SW 1271 (cell line): Measurements from ENCODE around the gene TTC39B.
A peak's percentile ranks its signal among the peaks of the same experiment; 100 is the strongest.
"Not testable (repeated sequence)": the region's sequence is repeated elsewhere in the genome, so short reads cannot be mapped to it uniquely, and the experiment has no call there.

Experiments
- DNase-seq, 2 experiments: peaks; one replicate each; lab custom pipeline; 2025; lab: John Stamatoyannopoulos, UW

Gene TTC39B

DNA sequence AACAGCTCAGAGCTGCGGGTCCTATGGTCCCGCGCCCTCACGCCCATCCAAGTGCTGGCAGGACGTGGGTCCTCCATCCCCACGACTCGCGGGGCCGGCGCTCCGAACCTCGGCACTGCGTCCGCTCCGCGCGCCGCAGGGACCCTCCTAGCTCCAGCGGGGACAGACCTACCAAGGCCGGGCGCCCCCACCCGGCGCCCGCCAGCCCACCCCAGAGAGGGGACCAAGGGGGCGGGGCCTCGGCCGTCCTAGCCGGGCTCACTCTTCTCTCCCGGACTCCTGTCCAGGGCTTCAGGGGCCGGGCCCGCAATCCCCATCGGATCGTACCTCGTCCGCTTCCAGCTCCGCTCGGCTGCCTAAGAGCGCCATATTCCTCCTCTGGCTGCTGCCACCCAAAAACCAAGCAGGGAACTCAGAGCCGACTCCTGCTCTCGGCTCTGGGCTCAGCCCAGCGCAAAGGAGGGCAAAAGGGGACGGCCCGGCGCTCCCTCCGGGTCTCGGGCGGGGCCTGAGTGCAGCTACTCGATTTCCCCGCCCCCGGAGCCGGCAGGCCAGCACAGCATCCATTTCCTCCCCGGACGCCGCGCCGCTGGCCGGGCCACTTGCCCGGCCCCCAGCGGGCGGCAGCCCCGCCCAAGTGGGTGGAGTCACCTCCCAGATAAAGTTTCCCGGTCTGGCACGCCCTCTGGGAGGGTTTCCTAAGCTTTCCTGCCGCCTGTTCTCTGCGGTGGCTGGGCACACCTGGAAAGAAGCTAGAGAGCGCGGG, at the start of gene TTC39B:
TTC39B (minus strand) TSS at position 460 of the 766 bp plus-strand sequence; CDS start at position 369, 91 bp downstream.
- DNase-seq: peak; percentile 38 to 58

DNA sequence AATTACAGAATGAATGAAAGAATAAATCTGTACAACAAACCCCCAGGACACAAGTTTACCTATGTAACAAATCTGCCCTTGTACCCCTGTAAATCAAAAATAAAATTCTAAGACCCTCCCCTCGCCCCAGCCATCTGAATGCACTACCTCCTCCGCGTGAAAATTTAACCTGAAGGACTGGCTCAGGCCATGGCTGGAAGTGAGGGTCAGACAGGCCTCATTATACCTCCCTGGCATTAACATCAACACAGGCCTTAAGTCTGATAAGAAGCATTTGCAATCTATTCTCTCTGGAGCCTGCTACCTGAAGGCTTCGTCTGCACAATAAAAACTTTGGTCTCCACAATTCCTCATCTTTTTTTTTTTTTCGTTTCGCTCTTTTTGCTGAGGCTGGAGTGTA, 48.7 kb upstream of the TTC39B start:
- DNase-seq: no peak

DNA sequence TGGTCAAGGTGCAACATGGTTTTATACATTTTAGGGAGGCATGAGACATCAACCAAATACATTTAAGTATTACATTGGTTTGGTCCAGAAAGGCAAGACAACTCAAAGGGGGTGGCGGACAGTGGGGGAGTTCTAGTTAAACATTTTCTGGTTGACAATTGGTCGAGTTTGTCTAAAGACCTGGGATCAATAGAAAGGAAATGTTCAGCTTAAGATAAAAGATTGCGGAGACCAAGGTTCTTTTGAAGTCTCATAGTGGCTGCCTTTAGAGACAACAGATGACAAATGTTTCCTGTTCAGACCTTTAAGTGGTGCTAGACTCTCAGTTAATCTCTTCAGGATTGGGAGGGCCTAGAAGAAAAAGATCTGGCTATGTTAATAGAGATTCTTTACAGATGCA, 47.7 kb upstream of the TTC39B start:
- no peak for DNase-seq

DNA sequence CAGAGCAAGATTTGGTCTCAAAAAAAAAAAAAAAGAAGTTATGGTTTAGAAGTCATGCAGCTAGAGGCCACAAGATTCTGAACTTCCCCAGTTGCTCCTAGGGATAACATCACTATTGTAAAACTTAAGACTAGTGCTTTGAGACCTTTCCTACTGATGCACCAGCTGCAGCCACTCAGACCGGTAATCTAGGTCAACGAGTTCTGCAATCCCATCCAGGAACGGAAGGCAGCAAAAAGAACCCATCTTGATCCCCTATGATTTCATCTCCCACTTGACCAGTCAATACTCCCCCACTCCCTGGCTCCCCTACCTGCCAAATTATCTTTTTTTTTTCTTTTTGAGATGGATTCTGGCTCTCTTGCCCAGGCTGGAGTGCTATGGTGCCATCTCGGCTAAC, 46.9 kb upstream of the TTC39B start:
- no peak for DNase-seq

DNA sequence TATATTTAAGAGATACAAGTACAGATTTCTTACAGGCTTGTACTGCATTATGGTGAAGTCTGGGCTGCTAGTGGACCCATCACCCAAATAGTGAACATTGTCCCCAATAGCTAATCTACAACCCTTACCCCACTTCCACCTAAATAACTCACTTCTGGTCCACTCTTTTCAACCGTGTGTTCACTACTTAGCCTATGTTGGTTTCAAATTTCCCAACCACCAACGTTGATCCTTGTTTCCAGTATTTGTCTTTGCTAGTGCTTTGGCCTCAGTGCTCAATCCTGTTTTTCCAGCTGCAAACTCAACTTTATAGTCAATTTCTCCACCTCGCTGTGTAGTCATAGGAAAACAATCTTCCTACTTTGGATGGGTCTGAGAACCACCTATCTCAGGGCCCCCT, 45.3 kb upstream of the TTC39B start:
- DNase-seq: no peak

DNA sequence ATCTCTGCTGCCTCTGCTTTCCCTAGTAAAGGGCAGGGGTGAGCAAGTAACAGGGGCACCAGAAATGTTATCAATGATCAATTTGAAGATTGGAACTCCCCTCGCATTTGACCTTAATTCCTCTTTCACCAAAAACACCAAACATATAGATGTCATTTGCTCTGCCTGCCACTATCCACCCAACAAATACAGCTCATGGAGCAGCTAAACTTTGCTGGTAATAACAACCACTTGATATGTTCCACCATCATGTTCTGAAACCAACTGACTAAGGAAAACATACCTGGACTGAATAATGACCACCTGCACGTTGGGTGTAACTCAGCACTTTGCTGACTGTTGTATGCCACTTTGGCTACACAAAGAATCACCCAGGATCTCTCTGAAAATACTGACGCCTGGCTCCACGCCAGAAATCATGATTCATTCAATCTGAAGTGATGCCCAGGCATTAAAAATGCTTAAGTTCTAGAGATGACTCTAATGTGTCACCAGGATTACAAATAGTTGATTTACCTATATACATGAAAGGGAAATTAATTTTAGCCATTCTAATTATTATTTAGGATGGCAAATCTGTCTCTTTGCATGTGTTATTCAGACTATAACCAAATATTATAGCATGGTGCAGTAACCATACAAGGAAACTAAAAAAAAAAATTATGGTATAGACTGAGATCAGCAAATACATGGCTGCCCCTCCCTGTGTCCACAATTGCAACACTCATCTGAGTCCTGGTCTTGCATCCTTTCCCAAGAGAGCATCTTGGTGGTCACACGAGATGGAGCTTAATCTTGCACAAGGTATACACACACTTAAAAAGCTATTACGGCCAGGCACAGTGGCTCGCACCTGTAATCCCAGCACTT, 43.1 kb upstream of the TTC39B start:
- DNase-seq: no peak

DNA sequence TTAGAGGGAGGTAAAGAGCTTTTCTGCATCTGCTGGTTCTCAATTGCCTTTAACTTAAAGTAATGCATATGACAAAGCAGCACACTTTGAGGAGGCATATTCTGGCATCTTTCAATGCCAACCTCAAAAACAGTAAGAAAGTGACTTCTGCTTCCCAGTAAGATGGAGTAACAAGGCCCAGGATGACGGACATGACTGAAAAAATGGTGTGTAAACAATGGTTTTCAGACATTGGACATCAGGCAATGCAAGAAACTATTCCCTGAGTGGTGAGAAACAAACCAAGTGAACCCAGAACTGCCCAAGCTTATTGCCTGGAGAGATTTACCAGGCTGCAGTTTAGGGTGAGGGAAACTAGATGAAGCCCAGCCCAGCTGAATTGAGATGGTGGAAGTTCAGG, 39.8 kb upstream of the TTC39B start:
- no peak for DNase-seq

DNA sequence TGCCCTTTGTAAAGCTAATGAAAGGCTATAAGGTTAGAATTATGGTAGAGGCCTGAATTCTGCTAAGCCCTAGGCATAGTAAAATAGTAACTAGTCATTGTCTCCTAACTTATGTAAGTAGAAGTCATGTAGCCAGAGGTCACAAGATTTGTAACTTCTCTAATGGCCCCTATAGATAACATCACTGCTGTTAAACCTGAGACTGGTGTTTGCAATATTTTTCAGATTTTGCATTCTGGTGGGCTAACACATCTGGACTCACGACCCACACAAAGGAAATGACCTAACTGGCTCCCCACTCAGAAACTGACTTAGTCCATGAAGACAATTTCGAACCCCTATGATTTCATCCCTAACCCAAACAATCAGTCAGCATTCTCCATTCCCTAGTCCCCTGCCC, 37.2 kb upstream of the TTC39B start:
- no peak for DNase-seq

DNA sequence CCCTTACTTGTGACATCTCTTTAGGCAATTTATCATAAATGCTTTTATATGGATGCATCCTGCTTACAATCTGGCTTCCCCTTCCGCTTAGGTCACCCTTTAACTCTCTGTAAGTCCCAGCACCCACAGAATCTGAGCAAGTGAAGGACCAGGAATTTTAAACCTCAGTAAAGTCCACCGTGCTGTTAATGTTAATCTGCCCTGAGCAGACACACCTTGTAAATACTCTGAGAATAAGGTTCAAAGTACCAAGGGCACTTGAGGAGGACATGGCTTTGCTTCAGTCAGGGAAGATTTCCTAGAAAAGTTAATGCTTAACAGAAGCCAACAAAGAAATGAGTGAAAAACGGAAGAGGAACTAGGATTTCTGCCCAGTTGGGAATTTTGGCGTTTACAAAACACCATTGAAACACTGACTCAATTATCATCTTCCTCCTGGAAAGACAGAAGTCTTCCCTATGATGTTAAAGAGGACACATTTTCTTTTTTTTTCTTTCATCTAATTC, 26.4 kb upstream of the TTC39B start:
- DNase-seq: no peak

DNA sequence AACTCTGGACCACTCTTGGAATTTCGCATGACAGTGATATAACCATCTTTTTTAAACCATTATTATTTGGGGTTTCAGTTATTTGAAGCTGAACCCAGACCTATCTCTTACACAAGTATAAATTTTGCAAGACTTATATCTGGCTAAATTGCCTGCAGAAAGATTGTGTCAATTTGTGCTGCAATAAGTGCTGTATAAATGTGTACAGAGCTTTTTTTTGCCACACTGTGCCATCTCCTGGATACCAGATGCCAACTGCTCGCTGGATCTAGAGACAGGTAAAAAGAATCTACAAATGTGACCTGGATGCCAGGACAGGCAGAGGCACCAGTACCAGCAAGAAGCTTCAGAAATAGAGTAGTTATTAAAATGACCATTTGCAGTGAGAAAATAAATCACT, 25.9 kb upstream of the TTC39B start:
- no peak for DNase-seq

DNA sequence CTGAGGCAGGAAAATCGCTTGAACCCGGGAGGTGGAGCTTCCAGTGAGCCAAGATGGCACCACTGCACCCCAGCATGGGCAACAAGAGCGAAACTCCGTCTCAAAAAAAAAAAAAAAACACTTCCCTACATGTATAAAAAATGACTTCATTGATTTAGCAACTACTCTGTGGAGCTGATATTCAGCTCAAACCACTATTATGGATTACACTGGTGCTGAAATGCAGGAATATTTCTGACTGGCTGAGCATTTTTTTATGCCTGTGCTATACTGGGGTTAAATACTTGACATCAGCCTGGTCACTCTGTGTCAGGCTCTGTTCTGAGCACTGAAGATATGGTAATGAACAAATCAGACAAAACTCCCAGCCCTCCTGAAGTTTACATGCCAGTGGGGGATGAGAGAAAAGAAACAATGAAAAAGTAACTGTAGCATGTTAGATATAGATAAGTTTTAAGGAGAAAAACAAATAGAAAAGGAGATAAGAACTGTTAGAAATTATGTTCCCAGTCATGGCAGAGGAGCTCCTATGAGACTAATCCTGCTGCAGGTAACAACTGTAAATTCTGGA, 22.6 kb upstream of the TTC39B start:
- DNase-seq: no peak

DNA sequence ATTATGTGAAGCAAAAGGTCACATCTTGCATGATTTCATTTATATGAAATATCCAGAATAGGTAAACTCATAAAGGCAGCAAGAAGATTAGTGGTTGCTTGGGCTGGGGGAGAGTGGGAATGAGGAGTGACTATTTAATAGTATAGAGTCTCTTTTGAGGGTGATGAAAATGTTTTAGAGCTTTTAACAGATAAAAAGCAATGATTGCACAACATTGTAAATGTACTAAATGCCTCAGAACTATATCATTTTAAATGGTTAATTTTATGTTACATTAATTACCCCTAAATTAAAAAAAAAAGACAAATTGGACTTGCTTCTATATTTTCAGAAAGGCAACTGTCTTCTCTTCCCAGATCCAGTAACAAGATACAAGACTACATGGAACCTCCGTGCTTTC, 21.9 kb upstream of the TTC39B start:
- no peak for DNase-seq

DNA sequence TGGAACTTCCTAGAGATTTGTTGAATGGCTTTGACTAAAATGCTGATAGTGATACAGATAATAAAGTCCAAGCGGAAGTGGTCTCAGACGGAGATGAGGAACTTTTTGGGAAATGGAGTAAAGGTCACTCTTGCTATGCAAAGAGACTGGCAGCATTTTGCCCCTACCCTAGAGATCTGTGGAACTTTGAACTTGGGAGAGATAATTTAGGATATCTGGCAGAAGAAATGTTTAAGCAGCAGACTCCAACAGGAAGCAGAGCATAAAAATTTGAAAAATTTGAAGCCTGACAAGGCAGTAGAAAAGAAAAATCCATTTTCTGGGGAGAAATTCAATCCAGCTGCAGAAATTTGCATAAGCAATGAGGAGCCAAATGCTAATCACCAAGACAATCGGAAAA, 15.7 kb upstream of the TTC39B start:
- DNase-seq: not testable (repeated sequence)

DNA sequence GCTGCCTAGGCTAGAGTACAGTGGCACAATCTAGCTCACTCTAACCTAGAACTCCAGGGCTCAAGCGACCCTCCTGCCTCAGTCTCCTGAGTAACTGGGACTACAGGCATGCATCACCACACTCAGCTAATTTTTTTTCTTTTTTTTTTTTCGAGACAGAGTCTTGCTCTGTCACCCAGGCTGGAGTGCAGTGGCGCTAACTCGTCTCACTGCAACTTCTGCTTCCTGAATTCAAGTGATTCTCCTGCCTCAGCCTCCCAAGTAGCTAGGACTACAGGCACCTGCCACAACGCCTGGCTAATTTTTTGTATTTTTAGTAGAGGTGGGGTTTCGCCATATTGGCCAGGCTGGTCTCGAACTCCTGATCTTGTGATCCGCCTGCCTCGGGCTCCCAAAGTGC, 12.6 kb upstream of the TTC39B start:
- not testable (repeated sequence) for DNase-seq

DNA sequence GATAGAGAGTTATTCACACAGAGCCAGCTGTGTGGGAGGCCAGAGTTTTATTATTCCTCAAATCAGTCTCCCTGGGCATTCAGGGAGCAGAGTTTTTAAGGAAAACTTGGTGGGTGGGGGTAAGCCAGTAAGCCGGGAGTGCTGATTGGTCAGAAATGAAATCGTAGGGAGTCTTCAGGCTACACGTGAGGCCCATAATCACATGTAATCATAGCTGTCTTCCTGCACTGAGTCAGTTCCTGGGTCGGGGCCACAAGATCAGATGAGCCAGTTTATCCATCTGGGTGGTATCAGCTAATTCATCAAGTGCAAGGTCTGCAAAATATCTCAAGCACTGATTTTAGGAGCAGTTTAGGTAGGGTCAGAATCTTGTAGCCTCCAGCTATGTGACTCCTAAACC, 10.8 kb upstream of the TTC39B start:
- DNase-seq: no peak

DNA sequence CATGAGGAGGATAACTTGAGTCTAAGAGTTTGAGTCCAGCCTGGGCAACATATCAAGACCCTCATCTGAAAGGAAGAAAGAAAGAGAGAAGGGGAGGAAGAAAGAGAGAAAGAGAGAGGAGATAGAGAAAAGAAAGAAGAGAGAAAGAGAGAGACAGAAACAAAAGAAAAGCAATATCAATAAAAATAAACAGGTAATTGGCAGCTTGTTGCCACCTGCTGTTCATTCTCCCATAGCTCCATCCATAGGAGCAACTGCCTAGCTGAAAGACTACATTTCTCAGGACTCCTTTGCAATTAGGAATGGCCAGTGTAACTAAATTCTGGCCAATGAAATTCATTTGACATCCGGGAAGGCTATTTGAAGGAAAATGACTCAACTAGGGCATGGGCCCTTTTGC, 4.6 kb upstream of the TTC39B start:
- DNase-seq: no peak

DNA sequence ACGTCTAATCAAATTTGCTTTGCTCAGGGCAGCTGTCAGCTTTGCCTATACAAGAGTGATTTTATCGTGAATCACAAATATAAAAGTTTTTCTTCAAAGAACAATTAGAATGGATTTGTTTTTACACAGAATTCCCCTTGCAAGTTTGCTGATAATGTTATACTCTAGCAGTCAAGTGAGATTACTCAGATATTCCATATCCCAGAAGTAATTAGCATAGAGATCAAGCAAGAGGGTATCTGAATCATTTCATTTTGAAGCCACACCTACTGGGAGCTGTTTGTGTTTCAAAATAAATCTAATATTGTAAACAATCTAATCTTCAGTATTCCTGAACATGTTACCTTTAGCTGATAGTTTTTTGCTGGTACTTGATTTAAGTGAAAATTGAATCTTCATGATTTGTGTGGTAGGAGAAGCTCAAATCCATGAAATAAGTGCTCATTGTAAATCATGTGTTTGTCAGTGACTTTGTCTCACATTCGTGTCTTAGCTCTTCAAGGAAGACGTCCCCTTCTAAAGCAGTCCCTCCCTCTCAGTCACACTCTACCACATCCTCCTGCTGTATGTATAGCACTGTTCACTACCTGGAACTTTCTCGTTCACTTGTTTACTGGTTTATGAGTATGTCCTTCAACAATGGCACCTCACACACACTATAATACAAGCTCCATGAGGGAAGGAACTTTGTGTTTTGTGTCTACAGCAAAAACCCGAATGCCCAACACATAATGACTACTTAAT, 3.3 kb upstream of the TTC39B start:
- no peak for DNase-seq

DNA sequence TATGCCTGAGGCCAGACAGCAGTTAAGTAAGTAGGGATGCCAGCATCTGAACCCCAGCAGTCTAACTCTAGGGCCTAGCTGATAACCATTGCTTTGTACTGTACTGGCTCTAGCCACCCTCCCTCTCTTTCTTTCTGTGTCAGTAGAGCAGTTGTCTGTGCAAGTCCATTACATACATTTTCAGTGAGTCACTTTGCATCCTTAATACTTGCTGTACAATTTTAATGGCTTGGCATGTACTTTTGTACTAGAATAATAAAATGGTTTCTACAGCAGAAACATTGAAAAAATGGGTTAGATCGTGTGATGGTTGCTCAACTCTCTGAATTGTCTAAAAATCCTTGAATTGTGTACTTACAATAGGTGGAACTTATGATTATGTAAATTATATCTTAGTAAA, 1.5 kb upstream of the TTC39B start:
- DNase-seq: no peak

DNA sequence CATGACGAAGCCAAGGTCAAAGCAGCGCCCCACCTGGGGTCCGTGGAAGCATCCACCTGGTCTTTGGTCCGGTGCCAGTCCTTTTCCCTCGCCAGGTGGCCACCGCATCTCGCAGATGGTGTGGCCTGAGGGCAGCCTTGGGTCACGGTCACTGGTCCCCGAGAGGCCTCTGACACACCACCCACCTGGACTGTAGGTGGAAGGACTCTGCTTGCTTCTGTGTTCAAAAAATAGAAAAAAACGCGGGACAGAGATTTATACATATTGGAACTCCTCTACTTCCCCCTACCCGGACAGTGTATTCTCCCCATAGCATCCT, 466 bp upstream of the TTC39B start:
- DNase-seq: no peak

DNA sequence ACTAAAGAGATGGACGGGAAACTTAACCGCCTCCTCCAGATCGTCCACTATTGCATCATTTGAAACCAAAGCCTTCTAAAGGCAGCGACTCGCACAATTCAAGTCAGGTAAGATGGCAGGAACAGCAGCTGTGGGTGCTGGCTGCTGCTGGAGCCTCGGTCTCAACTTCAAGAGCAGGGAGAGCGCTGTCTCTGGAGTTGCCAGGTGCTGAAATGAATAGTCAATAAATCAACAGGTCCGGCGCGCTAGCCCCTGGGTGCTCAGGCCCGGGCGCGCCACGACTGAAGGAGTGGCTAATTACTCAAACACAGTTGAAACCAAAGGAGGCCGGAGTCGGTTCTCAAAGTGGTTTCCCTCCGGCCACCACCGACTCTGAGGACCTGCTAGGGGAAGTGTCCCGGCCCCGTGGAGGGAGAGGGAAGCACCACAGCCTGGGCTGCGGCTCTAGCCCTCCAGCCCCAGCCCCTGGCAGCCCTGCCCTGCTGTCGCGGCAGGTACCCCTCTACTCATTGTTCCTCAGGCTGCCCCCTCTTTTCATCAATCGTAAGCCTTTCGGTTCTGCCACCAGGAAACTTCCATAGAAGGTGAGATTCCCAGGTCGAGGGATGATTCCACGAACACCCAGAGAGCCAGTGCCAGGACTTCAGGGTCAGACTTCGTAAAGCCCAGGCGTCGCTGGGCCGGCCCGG, 804 bp downstream of the TTC39B start:
- no peak for DNase-seq

DNA sequence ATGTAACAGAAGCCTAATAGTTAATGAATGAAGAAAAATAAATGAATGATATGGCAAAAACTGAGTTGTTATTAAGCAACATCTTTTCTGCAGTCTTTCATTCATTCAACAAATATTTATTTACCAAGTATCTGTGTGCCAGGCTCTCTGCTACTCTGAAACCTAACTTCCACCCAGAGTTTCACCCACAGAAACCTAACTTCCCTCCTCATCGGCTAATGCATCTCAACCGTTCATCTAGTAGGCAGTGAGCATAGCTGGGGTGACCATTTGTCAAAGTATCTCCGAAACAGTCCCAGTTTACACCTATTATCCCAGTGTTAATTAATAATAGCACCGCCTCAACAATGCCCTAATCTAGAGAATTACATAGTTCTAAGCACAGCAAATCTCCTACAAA, 1.5 kb downstream of the TTC39B start:
- DNase-seq: no peak

DNA sequence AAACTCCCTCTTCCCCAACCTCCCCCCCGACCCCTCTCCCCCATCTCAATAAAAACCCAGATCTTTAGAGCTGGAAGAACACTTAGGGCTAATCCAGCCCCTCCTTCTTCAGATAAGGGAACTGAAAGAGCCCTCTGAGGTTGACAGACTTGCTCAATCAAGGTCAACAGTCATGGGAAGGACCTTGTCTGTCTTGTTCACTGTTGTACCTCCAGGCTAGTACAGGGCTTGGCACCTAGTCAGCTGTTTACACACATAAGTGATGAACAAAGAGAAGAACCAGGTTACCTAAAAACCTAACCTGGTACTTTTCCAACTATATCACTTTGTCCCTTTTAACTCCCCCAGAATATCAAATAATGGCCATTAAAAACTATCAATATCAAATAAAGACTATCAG, 2.4 kb downstream of the TTC39B start:
- no peak for DNase-seq
